H1 (cell line): ENCODE data around the gene TENT4B. TPM values are rescaled to one million over a fixed set of nuclear protein-coding genes. Genes with fewer than 3 reads are reported as not detected.
A peak's percentile ranks its signal among the peaks of the same experiment; 100 is the strongest.

Experiments
- CTCF ChIA-PET: fragments of 300-600 bp; sonication (Branson Sonifier 250); formaldehyde crosslinking; loops from one replicate; lab custom pipeline; 2021; ENCODE audit not compliant: partially characterized antibody; lab: Charles Lee
- POLR2A ChIA-PET: fragments of 300-600 bp; sonication (Branson Sonifier 250); formaldehyde crosslinking; loops from one replicate; lab custom pipeline; 2021; ENCODE audit warnings: inconsistent platforms; ENCODE audit not compliant: partially characterized antibody; lab: Charles Lee
- DNase-seq, 2 experiments: peaks; one replicate each; pipeline versions ENCODE4 v3.0.0 to v3.0.0-alpha.2; 2010 to 2022; ENCODE audit warnings: low spot score in 2 of 2, low read depth in 1 of 2, mixed read lengths in 1 of 2
- FAIRE-seq: peaks from 2 replicates; lab custom pipeline; 2011; peaks lifted over from hg19 to GRCh38; lab: Jason Lieb, UNC
- H2AFZ ChIP-seq: 2 replicates; pipeline ENCODE4 v1.8.1; 2012; ENCODE audit warnings: low read length, inconsistent platforms
- H2AK5ac ChIP-seq: 2 replicates; pipeline ENCODE4 v1.6.1; 2013; ENCODE audit warnings: low read depth, low read length
- H2BK120ac ChIP-seq: replicated peaks from 2 replicates; pipeline ENCODE3; 2013; ENCODE audit warnings: low read depth, low read length, inconsistent platforms
- H2BK12ac ChIP-seq: 2 replicates; pipeline ENCODE4 v1.6.1; 2013; ENCODE audit warnings: low read depth, low read length
- H2BK15ac ChIP-seq: 2 replicates; pipeline ENCODE4 v1.6.1; 2013; ENCODE audit warnings: low read length
- H2BK20ac ChIP-seq: 2 replicates; pipeline ENCODE4 v1.6.1; 2013; ENCODE audit warnings: low read length
- H2BK5ac ChIP-seq: 2 replicates; pipeline ENCODE4 v1.6.1; 2013; ENCODE audit warnings: low read depth, low read length
- H3K14ac ChIP-seq: 2 replicates; pipeline ENCODE4 v1.6.1; 2013; ENCODE audit warnings: inconsistent platforms; ENCODE audit not compliant: insufficient read length
- H3K18ac ChIP-seq: 2 replicates; pipeline ENCODE4 v1.6.1; 2013; ENCODE audit warnings: low read length; ENCODE audit errors: extremely low read depth
- H3K23ac ChIP-seq: 2 replicates; pipeline ENCODE4 v1.6.1; 2013; ENCODE audit warnings: inconsistent platforms; ENCODE audit not compliant: insufficient read length
- H3K23me2 ChIP-seq: 2 replicates; pipeline ENCODE4 v1.6.1; 2013; ENCODE audit warnings: low read depth, low read length
- H3K27ac ChIP-seq: 2 replicates; pipeline ENCODE4 v1.6.1; 2011; ENCODE audit warnings: low read depth, low read length, inconsistent platforms
- H3K27me3 ChIP-seq, 4 experiments: replicated peaks in 1 of 4; 1 replicate in 1 of 4; 2 replicates in 3 of 4; pipeline versions ENCODE4 v1.6.1 to v1.8.1; 2011 to 2013; ENCODE audit warnings: low read length in 3 of 4, mild to moderate bottlenecking in 3 of 4, inconsistent platforms in 2 of 4, mixed read lengths in 2 of 4, moderate library complexity in 1 of 4; ENCODE audit not compliant: control insufficient read depth in 3 of 4, insufficient read depth in 3 of 4; ENCODE audit errors: extremely low read depth in 1 of 4
- H3K36me3 ChIP-seq, 4 experiments: 2 replicates each; pipeline versions ENCODE4 v1.6.1 to v1.8.1; 2011 to 2013; ENCODE audit warnings: mild to moderate bottlenecking in 4 of 4, low read length in 3 of 4, moderate library complexity in 2 of 4, control low read depth in 1 of 4, inconsistent platforms in 1 of 4; ENCODE audit not compliant: insufficient read depth in 4 of 4, control insufficient read depth in 2 of 4
- H3K4ac ChIP-seq: replicated peaks from 2 replicates; pipeline ENCODE3; 2013; ENCODE audit warnings: low read length, low read depth, mixed read lengths, inconsistent platforms; ENCODE audit not compliant: insufficient read length
- H3K4me1 ChIP-seq, 4 experiments: replicated peaks in 1 of 4; 1 replicate in 1 of 4; 2 replicates in 3 of 4; pipeline versions ENCODE4 v1.6.1 to v1.8.1; 2011 to 2013; ENCODE audit warnings: low read length in 3 of 4, inconsistent platforms in 2 of 4, mixed read lengths in 1 of 4; ENCODE audit not compliant: insufficient read depth in 4 of 4, control insufficient read depth in 3 of 4
- H3K4me2 ChIP-seq, 2 experiments: 2 replicates each; pipeline versions ENCODE4 v1.6.1 to v1.8.1; 2011 to 2013; ENCODE audit warnings: low read depth in 2 of 2, low read length in 2 of 2, control low read depth in 1 of 2, inconsistent platforms in 1 of 2, mild to moderate bottlenecking in 1 of 2; ENCODE audit not compliant: insufficient read depth in 1 of 2
- H3K4me3 ChIP-seq, 4 experiments: fragments of 200-600, 300-600 bp in 1 of 4; sonication (generic), shearing (Covaris generic), sonication (Bioruptor Twin) in 1 of 4; 2 replicates each; pipeline versions ENCODE4 v1.5.1 to v1.8.1; 2011 to 2016; ENCODE audit warnings: low read length in 4 of 4, low read depth in 3 of 4, control low read depth in 2 of 4, inconsistent platforms in 2 of 4, mild to moderate bottlenecking in 2 of 4, mixed read lengths in 1 of 4, moderate library complexity in 1 of 4; ENCODE audit not compliant: insufficient read depth in 2 of 4; ENCODE audit errors: extremely low read depth in 1 of 4
- H3K56ac ChIP-seq: replicated peaks from 2 replicates; pipeline ENCODE3; 2013; ENCODE audit warnings: low read depth, mild to moderate bottlenecking, mixed read lengths, low read length, inconsistent platforms; ENCODE audit not compliant: insufficient read length
- H3K79me1 ChIP-seq: 2 replicates; pipeline ENCODE4 v1.6.1; 2013; ENCODE audit warnings: low read depth, low read length, control low read depth
- H3K79me2 ChIP-seq, 2 experiments: 2 replicates each; pipeline versions ENCODE4 v1.6.1 to v1.8.1; 2012 to 2013; ENCODE audit warnings: low read length in 2 of 2, mild to moderate bottlenecking in 2 of 2, inconsistent platforms in 1 of 2; ENCODE audit not compliant: insufficient read depth in 2 of 2, control insufficient read depth in 1 of 2
- H3K9ac ChIP-seq, 4 experiments: replicated peaks in 1 of 4; 1 replicate in 1 of 4; 2 replicates in 3 of 4; pipeline versions ENCODE4 v1.6.1 to v1.8.1; 2011 to 2013; ENCODE audit warnings: low read depth in 3 of 4, low read length in 3 of 4, control low read depth in 2 of 4, mild to moderate bottlenecking in 2 of 4, moderate library complexity in 2 of 4, inconsistent platforms in 1 of 4; ENCODE audit errors: extremely low read depth in 1 of 4
- H3K9me3 ChIP-seq, 2 experiments: 2 replicates each; pipeline versions ENCODE4 v1.6.1 to v1.8.1; 2012 to 2013; ENCODE audit warnings: mild to moderate bottlenecking in 2 of 2, moderate library complexity in 2 of 2, control low read depth in 1 of 2, inconsistent platforms in 1 of 2, low read depth in 1 of 2, low read length in 1 of 2, mixed read lengths in 1 of 2; ENCODE audit not compliant: insufficient read depth in 2 of 2
- H4K20me1 ChIP-seq, 2 experiments: replicated peaks in 1 of 2; 2 replicates each; pipeline versions ENCODE3 to v1.8.1; 2011 to 2013; ENCODE audit warnings: inconsistent platforms in 2 of 2, low read length in 2 of 2, mild to moderate bottlenecking in 1 of 2; ENCODE audit not compliant: insufficient read depth in 2 of 2, control insufficient read depth in 1 of 2
- H4K5ac ChIP-seq: 2 replicates; pipeline ENCODE4 v1.6.1; 2013; ENCODE audit warnings: low read length, low read depth, mixed read lengths, inconsistent platforms; ENCODE audit not compliant: insufficient read length
- H4K8ac ChIP-seq: 2 replicates; pipeline ENCODE4 v1.8.0; 2013; ENCODE audit warnings: mild to moderate bottlenecking, moderate library complexity, low read length, inconsistent platforms; ENCODE audit not compliant: insufficient read depth; ENCODE audit errors: extremely low read depth
- H4K91ac ChIP-seq: replicated peaks from 2 replicates; pipeline ENCODE3; 2013; ENCODE audit warnings: low read length, mixed read lengths, inconsistent platforms; ENCODE audit not compliant: insufficient read length
- JUND ChIP-seq: IDR thresholded peaks from 2 replicates; pipeline ENCODE4 v1.6.1; 2011; ENCODE audit warnings: mild to moderate bottlenecking, improper control_type of control experiment, low read length
- POU5F1 ChIP-seq: IDR thresholded peaks from 2 replicates; pipeline ENCODE4 v1.6.1; 2011; ENCODE audit warnings: low read depth, mild to moderate bottlenecking, low read length, moderate library complexity
- WGBS, 2 experiments: shearing (Covaris generic) in 1 of 2; methylation state at CpG; one replicate each; pipeline versions ENCODE4 v1.1.6 to v1.1.7; 2013 to 2015; ENCODE audit warnings: low lambda C conversion rate in 2 of 2, mixed read lengths in 2 of 2, inconsistent platforms in 1 of 2, low coverage in 1 of 2, missing lambda C conversion rate in 1 of 2; ENCODE audit not compliant: insufficient replicate concordance in 2 of 2, insufficient coverage in 1 of 2, insufficient read length in 1 of 2; ENCODE audit errors: extremely low coverage in 1 of 2, missing lambda C conversion rate in 1 of 2; 5-methylcytosine and 5-hydroxymethylcytosine counted together
- polyA plus RNA-seq, 7 experiments: library from polyadenylated mRNA; depleted of rRNA in 3 of 7; stranded (reverse) in 5 of 7; unstranded in 2 of 7; fragments of >200 nt in 5 of 7; fragments of 200-250 nt in 2 of 7; gene quantifications; 1 replicate in 5 of 7; 2 replicates in 1 of 7; 4 replicates in 1 of 7; pipeline versions ENCODE4 v1.2.1 to v1.2.3, GENCODE V29; 2011 to 2013; ENCODE audit warnings: missing spikeins in 2 of 7, mixed read lengths in 2 of 7
- total RNA-seq: library from RNA; stranded (reverse); fragmentation: NEBNext Ultra II Directional; extraction: Animal tissue kit (Norgen Biotek cat#: 25700); gene quantifications from 2 replicates; pipeline ENCODE4 v1.2.1, GENCODE V29; 2021

Gene TENT4B
- total and polyA plus RNA-seq, 2 of the 8 experiments (the other 6 are each of a cell fraction or from before 2014, with no cell fraction given): 4.2 to 15.7 TPM

- H2AFZ ChIP-seq: no peak overlapping the region
- no peaks in the 10 kb centered on the region for H3K4me1 ChIP-seq
- H3K27me3 ChIP-seq: no peaks in the 10 kb centered on the region
- no peaks in the 10 kb centered on the region for H3K36me3 ChIP-seq
- no peak overlapping the region for H2BK5ac ChIP-seq
- H3K4ac ChIP-seq: no peak overlapping the region
- POLR2A ChIA-PET: no interaction called here
- no peak overlapping the region for H4K5ac ChIP-seq
- no peak overlapping the region for H4K8ac ChIP-seq
- H4K91ac ChIP-seq: no peak overlapping the region
- H3K4me2 ChIP-seq: no peak overlapping the region
- no peak overlapping the region for H2AK5ac ChIP-seq
- no peak for FAIRE-seq
- H2BK20ac ChIP-seq: no peak overlapping the region
- TF ChIP-seq JUND (peak; percentile 77; the same call in 1 of the 2 replicates), POU5F1 (no peak)
- peaks cover 13% of the 10 kb centered on the region; the same call in 1 of the 2 replicates for H3K79me1 ChIP-seq
- no peaks in the 10 kb centered on the region for H4K20me1 ChIP-seq
- no peak overlapping the region for H2BK120ac ChIP-seq
- H3K79me2 ChIP-seq: peaks cover 4 to 35% of the 10 kb centered on the region in 2 experiments; a peak in 3 of 4 replicates
- no peak overlapping the region for H3K23ac ChIP-seq
- no peak overlapping the region for H3K9ac ChIP-seq
- 86% methylated on average over 5 of the region's 5 CpGs; no CpG with 5 or more reads in 1 of the 2 experiments for WGBS, 2 experiments
- no peak overlapping the region for H3K27ac ChIP-seq
- H3K14ac ChIP-seq: no peak overlapping the region
- no peak overlapping the region for H3K56ac ChIP-seq
- H2BK12ac ChIP-seq: no peak overlapping the region
- DNase-seq: no peak
- H3K9me3 ChIP-seq: no peaks in the 10 kb centered on the region
- H3K4me3 ChIP-seq: no peak overlapping the region
- H2BK15ac ChIP-seq: no peak overlapping the region
- H3K23me2 ChIP-seq: no peaks in the 10 kb centered on the region
- H3K18ac ChIP-seq: no peak overlapping the region
- CTCF ChIA-PET: interaction anchor here (0.6 to 1.6 kb wide), 8 partner anchors 8 to 208 kb away, joined by 3 to 7 read pairs (median 4); no protein-coding TSS in a partner anchor
These were observed 50.0 kb downstream of the TENT4B start for GRCh38 chr16:50202926-50203624.
